OCI-LY1 (cell line): ENCODE measurements around the gene C2orf72.

Experiments used
- H2AFZ ChIP-seq: fragments of 200-600 bp; sonication (generic), shearing (Covaris generic); 2 replicates; pipeline ENCODE4 v1.6.0; 2014; ENCODE audit warnings: antibody characterized with exemption, mild to moderate bottlenecking, low read length
- H3F3A ChIP-seq: fragments of 200-600 bp; sonication (generic), shearing (Covaris generic); 2 replicates; pipeline ENCODE4 v1.6.0; 2014; ENCODE audit warnings: mild to moderate bottlenecking, antibody characterized with exemption, low read length, moderate library complexity; ENCODE audit not compliant: insufficient read depth
- H3K27ac ChIP-seq: fragments of 200-600 bp; sonication (generic); 2 replicates; pipeline ENCODE4 v1.5.1; 2014; ENCODE audit warnings: low read length, mixed run types, mild to moderate bottlenecking, low read depth; ENCODE audit not compliant: poor library complexity, severe bottlenecking
- H3K27me3 ChIP-seq: fragments of 200-600 bp; sonication (generic); 2 replicates; pipeline ENCODE4 v1.6.0; 2014; ENCODE audit warnings: antibody characterized with exemption, mild to moderate bottlenecking, low read length, moderate library complexity; ENCODE audit not compliant: insufficient read depth
- H3K36me3 ChIP-seq: fragments of 200-600 bp; sonication (generic); 2 replicates; pipeline ENCODE4 v1.6.1; 2014; ENCODE audit warnings: mild to moderate bottlenecking, antibody characterized with exemption, low read length, moderate library complexity, mixed read lengths; ENCODE audit not compliant: insufficient read depth
- H3K4me1 ChIP-seq: fragments of 200-600 bp; sonication (generic); 2 replicates; pipeline ENCODE4 v1.5.1; 2014; ENCODE audit warnings: mild to moderate bottlenecking, low read length, moderate library complexity; ENCODE audit not compliant: insufficient read depth, severe bottlenecking
- H3K4me2 ChIP-seq: fragments of 200-600 bp; sonication (generic), shearing (Covaris generic); 2 replicates; pipeline ENCODE4 v1.6.1; 2014; ENCODE audit warnings: low read length
- H3K4me3 ChIP-seq: fragments of 200-600 bp; sonication (generic); 2 replicates; pipeline ENCODE4 v1.5.1; 2014; ENCODE audit warnings: low read length, low read depth, mild to moderate bottlenecking, mixed read lengths; ENCODE audit not compliant: poor library complexity, severe bottlenecking
- H3K79me2 ChIP-seq: fragments of 200-600 bp; shearing (Covaris generic); 2 replicates; pipeline ENCODE4 v1.6.1; 2016; ENCODE audit warnings: mixed run types, low read length, mixed read lengths; ENCODE audit not compliant: insufficient read depth
- H3K9ac ChIP-seq: fragments of 200-600 bp; sonication (generic), shearing (Covaris generic); 2 replicates; pipeline ENCODE4 v1.6.1; 2014; ENCODE audit warnings: mild to moderate bottlenecking, low read length, mixed read lengths
- H3K9me2 ChIP-seq: fragments of 200-600 bp; sonication (generic), shearing (Covaris generic); 2 replicates; pipeline ENCODE4 v1.6.1; 2014; ENCODE audit warnings: low read depth, mild to moderate bottlenecking, low read length, mixed read lengths
- H3K9me3 ChIP-seq: fragments of 200-600 bp; shearing (Covaris generic); 2 replicates; pipeline ENCODE4 v1.6.1; 2014; ENCODE audit warnings: low read length, mixed read lengths
- H4K20me1 ChIP-seq: fragments of 200-600 bp; sonication (generic), shearing (Covaris generic); 2 replicates; pipeline ENCODE4 v1.6.0; 2016; ENCODE audit warnings: mild to moderate bottlenecking, low read length; ENCODE audit not compliant: insufficient read depth
- CTCF ChIP-seq: fragments of 200-600 bp; sonication (generic), shearing (Covaris generic); IDR thresholded peaks from 2 replicates; pipeline ENCODE4 v1.5.1; 2017; ENCODE audit warnings: mild to moderate bottlenecking, antibody characterized with exemption, low read length, moderate library complexity, mixed read lengths
- EZH2 ChIP-seq: fragments of 200-600 bp; sonication (generic), shearing (Covaris generic); IDR thresholded peaks from 2 replicates; pipeline ENCODE4 v1.8.0; 2017; ENCODE audit warnings: borderline replicate concordance, mixed run types, mild to moderate bottlenecking, antibody characterized with exemption, low read length, moderate library complexity, mixed read lengths

Gene C2orf72

DNA sequence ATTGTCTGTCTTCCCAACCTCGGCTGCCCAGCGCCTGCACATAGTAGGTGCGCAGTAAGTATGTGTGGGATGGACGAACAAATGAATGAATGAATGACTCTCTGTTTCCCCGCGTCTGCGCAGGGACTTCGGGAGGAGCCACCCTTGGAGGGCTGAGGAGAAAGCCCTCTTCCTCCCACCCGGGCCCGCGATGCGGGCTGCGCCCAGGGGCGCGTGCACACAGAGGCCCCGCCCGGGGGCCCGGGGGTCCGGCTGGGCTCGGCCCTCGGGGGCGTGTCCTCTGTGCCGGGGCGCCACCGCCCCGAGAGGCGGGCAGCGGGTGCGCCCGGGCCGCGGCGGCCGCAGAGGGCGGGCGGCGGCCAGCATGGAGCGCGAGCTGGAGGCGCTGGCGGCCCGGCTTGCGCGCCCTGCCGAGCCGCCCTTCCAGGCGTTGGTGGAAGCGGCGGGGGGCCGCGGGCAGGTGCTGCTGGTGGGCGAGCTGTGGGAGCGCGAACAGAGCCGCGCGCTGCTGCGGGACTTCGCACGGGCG is at the start of gene C2orf72:
Gene C2orf72 (plus strand): TSS at position 322 of the 529 bp plus-strand sequence. CDS start 43 bp downstream, at position 365.
- H3F3A ChIP-seq, result no peaks in the 10 kb centered on the region
- H2AFZ ChIP-seq, result no peak within 1 kb of the TSS
- H3K9me3 ChIP-seq, result no peaks in the 10 kb centered on the region
- no peak within 1 kb of the TSS for H3K27ac ChIP-seq
- H3K4me1 ChIP-seq, result peaks cover 10% of the 10 kb centered on the region
- H4K20me1 ChIP-seq, result no peaks in the 10 kb centered on the region
- no peaks in the 10 kb centered on the region for H3K79me2 ChIP-seq
- 0 out of 2 replicates have a peak, but pooled peaks cover 4% of the 10 kb centered on the region for H3K27me3 ChIP-seq
- TF ChIP-seq CTCF (no peak), EZH2 (no peak)
- H3K9ac ChIP-seq, result no peak within 1 kb of the TSS
- no peak within 1 kb of the TSS for H3K4me2 ChIP-seq
- H3K4me3 ChIP-seq, result no peak within 1 kb of the TSS
- no peaks in the 10 kb centered on the region for H3K36me3 ChIP-seq
- H3K9me2 ChIP-seq, result no peaks in the 10 kb centered on the region

- H3K79me2 ChIP-seq, result no peaks in the 10 kb centered on the region
- H3K4me3 ChIP-seq, result no peak overlapping the region
- no peak overlapping the region for H3K9ac ChIP-seq
- H3K27me3 ChIP-seq, result no peaks in the 10 kb centered on the region
- no peaks in the 10 kb centered on the region for H3K9me2 ChIP-seq
- H3K4me2 ChIP-seq, result no peak overlapping the region
- TF ChIP-seq EZH2 (no peak), CTCF (no peak)
- peaks cover 6% of the 10 kb centered on the region for H3K4me1 ChIP-seq
- no peaks in the 10 kb centered on the region for H3K36me3 ChIP-seq
- no peaks in the 10 kb centered on the region for H3F3A ChIP-seq
- H2AFZ ChIP-seq, result no peak overlapping the region
- H3K27ac ChIP-seq, result no peak overlapping the region
- no peaks in the 10 kb centered on the region for H3K9me3 ChIP-seq
- no peaks in the 10 kb centered on the region for H4K20me1 ChIP-seq
Observed at GRCh38 chr2:230989731-230990130, 47.6 kb upstream of the C2orf72 start.

GRCh38 chr2:230990131-230990898 is 47.0 kb upstream of the C2orf72 start:
- no peaks in the 10 kb centered on the region for H3K9me2 ChIP-seq
- H3K36me3 ChIP-seq, result no peaks in the 10 kb centered on the region
- TF ChIP-seq CTCF, result no peak
- no peak for TF ChIP-seq EZH2
- H3K9ac ChIP-seq, result no peak overlapping the region
- H3K27ac ChIP-seq, result no peak overlapping the region
- H2AFZ ChIP-seq, result no peak overlapping the region
- H3K27me3 ChIP-seq, result no peaks in the 10 kb centered on the region
- H3F3A ChIP-seq, result no peaks in the 10 kb centered on the region
- H3K9me3 ChIP-seq, result no peaks in the 10 kb centered on the region
- H4K20me1 ChIP-seq, result no peaks in the 10 kb centered on the region
- H3K79me2 ChIP-seq, result no peaks in the 10 kb centered on the region
- H3K4me1 ChIP-seq, result peaks cover 6% of the 10 kb centered on the region
- no peak overlapping the region for H3K4me2 ChIP-seq
- H3K4me3 ChIP-seq, result no peak overlapping the region
